ENCODE measurements around the gene SEMA4A. TPM values are rescaled to one million over a fixed set of nuclear protein-coding genes. Genes with fewer than 3 reads are reported as not detected.

The SEMA4A gene
- total and polyA plus RNA-seq, 2 of the 8 experiments (the other 6 are each of a cell fraction or from before 2014, with no cell fraction given), result 7.3 to 10.6 TPM

DNA sequence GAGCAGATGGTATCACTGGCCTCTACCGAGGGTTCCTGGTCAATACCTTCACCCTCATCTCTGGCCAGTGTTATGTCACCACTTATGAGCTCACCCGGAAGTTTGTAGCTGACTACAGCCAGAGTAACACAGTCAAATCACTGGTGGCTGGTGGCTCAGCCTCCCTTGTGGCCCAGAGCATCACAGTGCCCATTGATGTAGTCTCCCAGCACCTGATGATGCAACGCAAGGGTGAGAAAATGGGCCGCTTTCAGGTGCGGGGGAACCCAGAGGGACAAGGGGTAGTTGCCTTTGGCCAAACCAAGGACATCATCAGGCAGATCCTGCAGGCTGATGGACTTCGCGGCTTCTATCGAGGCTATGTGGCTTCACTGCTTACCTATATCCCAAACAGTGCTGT lies 46.7 kb downstream of the SEMA4A start (continued):
- TF ChIP-seq RNF2 (IDR thresholded peaks at IDR 0.05; ENCODE audit: borderline replicate concordance, low read depth, low read length, missing control alignments, poor library complexity, severe bottlenecking), result no peak
- TF ChIP-seq, protein P1, sequence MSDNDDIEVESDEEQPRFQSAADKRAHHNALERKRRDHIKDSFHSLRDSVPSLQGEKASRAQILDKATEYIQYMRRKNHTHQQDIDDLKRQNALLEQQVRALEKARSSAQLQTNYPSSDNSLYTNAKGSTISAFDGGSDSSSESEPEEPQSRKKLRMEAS (IDR thresholded peaks at IDR 0.05), result no peak
- no peak for TF ChIP-seq RBBP5 (IDR thresholded peaks at IDR 0.05; ENCODE audit: borderline replicate concordance, low read depth, low read length)
- no peak for TF ChIP-seq KDM1A (IDR thresholded peaks at IDR 0.05; ENCODE audit: borderline replicate concordance, low read length)
- no peak for TF ChIP-seq RAD21 (IDR thresholded peaks at IDR 0.05 in 1 of 2, conservative IDR thresholded peaks at IDR 0.05 in 1 of 2; ENCODE audit: low read depth in 2 of 2, low read length in 2 of 2)
